H1 (cell line): ENCODE measurements around the gene DUSP9. TPM values are rescaled to one million over a fixed set of nuclear protein-coding genes. Genes with fewer than 3 reads are reported as not detected.

Experiments used
- CTCF ChIA-PET: fragments of 300-600 bp; sonication (Branson Sonifier 250); formaldehyde crosslinking; loops from one replicate; lab custom pipeline; 2021; ENCODE audit not compliant: partially characterized antibody; lab: Charles Lee
- POLR2A ChIA-PET: fragments of 300-600 bp; sonication (Branson Sonifier 250); formaldehyde crosslinking; loops from one replicate; lab custom pipeline; 2021; ENCODE audit warnings: inconsistent platforms; ENCODE audit not compliant: partially characterized antibody; lab: Charles Lee
- DNase-seq, 2 experiments: peaks; one replicate each; pipeline versions ENCODE4 v3.0.0 to v3.0.0-alpha.2; 2010 to 2022; ENCODE audit warnings: low spot score in 2 of 2, low read depth in 1 of 2, mixed read lengths in 1 of 2
- FAIRE-seq: peaks from 2 replicates; lab custom pipeline; 2011; peaks lifted over from hg19 to GRCh38; lab: Jason Lieb, UNC
- H2AFZ ChIP-seq: 2 replicates; pipeline ENCODE4 v1.8.1; 2012; ENCODE audit warnings: low read length, inconsistent platforms
- H2AK5ac ChIP-seq: 2 replicates; pipeline ENCODE4 v1.6.1; 2013; ENCODE audit warnings: low read depth, low read length
- H2BK120ac ChIP-seq: replicated peaks from 2 replicates; pipeline ENCODE3; 2013; ENCODE audit warnings: low read depth, low read length, inconsistent platforms
- H2BK12ac ChIP-seq: 2 replicates; pipeline ENCODE4 v1.6.1; 2013; ENCODE audit warnings: low read depth, low read length
- H2BK15ac ChIP-seq: 2 replicates; pipeline ENCODE4 v1.6.1; 2013; ENCODE audit warnings: low read length
- H2BK20ac ChIP-seq: 2 replicates; pipeline ENCODE4 v1.6.1; 2013; ENCODE audit warnings: low read length
- H2BK5ac ChIP-seq: 2 replicates; pipeline ENCODE4 v1.6.1; 2013; ENCODE audit warnings: low read depth, low read length
- H3K14ac ChIP-seq: 2 replicates; pipeline ENCODE4 v1.6.1; 2013; ENCODE audit warnings: inconsistent platforms; ENCODE audit not compliant: insufficient read length
- H3K18ac ChIP-seq: 2 replicates; pipeline ENCODE4 v1.6.1; 2013; ENCODE audit warnings: low read length; ENCODE audit errors: extremely low read depth
- H3K23ac ChIP-seq: 2 replicates; pipeline ENCODE4 v1.6.1; 2013; ENCODE audit warnings: inconsistent platforms; ENCODE audit not compliant: insufficient read length
- H3K23me2 ChIP-seq: 2 replicates; pipeline ENCODE4 v1.6.1; 2013; ENCODE audit warnings: low read depth, low read length
- H3K27ac ChIP-seq: 2 replicates; pipeline ENCODE4 v1.6.1; 2011; ENCODE audit warnings: low read depth, low read length, inconsistent platforms
- H3K27me3 ChIP-seq, 4 experiments: replicated peaks in 1 of 4; 1 replicate in 1 of 4; 2 replicates in 3 of 4; pipeline versions ENCODE4 v1.6.1 to v1.8.1; 2011 to 2013; ENCODE audit warnings: low read length in 3 of 4, mild to moderate bottlenecking in 3 of 4, inconsistent platforms in 2 of 4, mixed read lengths in 2 of 4, moderate library complexity in 1 of 4; ENCODE audit not compliant: control insufficient read depth in 3 of 4, insufficient read depth in 3 of 4; ENCODE audit errors: extremely low read depth in 1 of 4
- H3K36me3 ChIP-seq, 4 experiments: 2 replicates each; pipeline versions ENCODE4 v1.6.1 to v1.8.1; 2011 to 2013; ENCODE audit warnings: mild to moderate bottlenecking in 4 of 4, low read length in 3 of 4, moderate library complexity in 2 of 4, control low read depth in 1 of 4, inconsistent platforms in 1 of 4; ENCODE audit not compliant: insufficient read depth in 4 of 4, control insufficient read depth in 2 of 4
- H3K4ac ChIP-seq: replicated peaks from 2 replicates; pipeline ENCODE3; 2013; ENCODE audit warnings: low read length, low read depth, mixed read lengths, inconsistent platforms; ENCODE audit not compliant: insufficient read length
- H3K4me1 ChIP-seq, 4 experiments: replicated peaks in 1 of 4; 1 replicate in 1 of 4; 2 replicates in 3 of 4; pipeline versions ENCODE4 v1.6.1 to v1.8.1; 2011 to 2013; ENCODE audit warnings: low read length in 3 of 4, inconsistent platforms in 2 of 4, mixed read lengths in 1 of 4; ENCODE audit not compliant: insufficient read depth in 4 of 4, control insufficient read depth in 3 of 4
- H3K4me2 ChIP-seq, 2 experiments: 2 replicates each; pipeline versions ENCODE4 v1.6.1 to v1.8.1; 2011 to 2013; ENCODE audit warnings: low read depth in 2 of 2, low read length in 2 of 2, control low read depth in 1 of 2, inconsistent platforms in 1 of 2, mild to moderate bottlenecking in 1 of 2; ENCODE audit not compliant: insufficient read depth in 1 of 2
- H3K4me3 ChIP-seq, 4 experiments: fragments of 200-600, 300-600 bp in 1 of 4; sonication (generic), shearing (Covaris generic), sonication (Bioruptor Twin) in 1 of 4; 2 replicates each; pipeline versions ENCODE4 v1.5.1 to v1.8.1; 2011 to 2016; ENCODE audit warnings: low read length in 4 of 4, low read depth in 3 of 4, control low read depth in 2 of 4, inconsistent platforms in 2 of 4, mild to moderate bottlenecking in 2 of 4, mixed read lengths in 1 of 4, moderate library complexity in 1 of 4; ENCODE audit not compliant: insufficient read depth in 2 of 4; ENCODE audit errors: extremely low read depth in 1 of 4
- H3K56ac ChIP-seq: replicated peaks from 2 replicates; pipeline ENCODE3; 2013; ENCODE audit warnings: low read depth, mild to moderate bottlenecking, mixed read lengths, low read length, inconsistent platforms; ENCODE audit not compliant: insufficient read length
- H3K79me1 ChIP-seq: 2 replicates; pipeline ENCODE4 v1.6.1; 2013; ENCODE audit warnings: low read depth, low read length, control low read depth
- H3K79me2 ChIP-seq, 2 experiments: 2 replicates each; pipeline versions ENCODE4 v1.6.1 to v1.8.1; 2012 to 2013; ENCODE audit warnings: low read length in 2 of 2, mild to moderate bottlenecking in 2 of 2, inconsistent platforms in 1 of 2; ENCODE audit not compliant: insufficient read depth in 2 of 2, control insufficient read depth in 1 of 2
- H3K9ac ChIP-seq, 4 experiments: replicated peaks in 1 of 4; 1 replicate in 1 of 4; 2 replicates in 3 of 4; pipeline versions ENCODE4 v1.6.1 to v1.8.1; 2011 to 2013; ENCODE audit warnings: low read depth in 3 of 4, low read length in 3 of 4, control low read depth in 2 of 4, mild to moderate bottlenecking in 2 of 4, moderate library complexity in 2 of 4, inconsistent platforms in 1 of 4; ENCODE audit errors: extremely low read depth in 1 of 4
- H3K9me3 ChIP-seq, 2 experiments: 2 replicates each; pipeline versions ENCODE4 v1.6.1 to v1.8.1; 2012 to 2013; ENCODE audit warnings: mild to moderate bottlenecking in 2 of 2, moderate library complexity in 2 of 2, control low read depth in 1 of 2, inconsistent platforms in 1 of 2, low read depth in 1 of 2, low read length in 1 of 2, mixed read lengths in 1 of 2; ENCODE audit not compliant: insufficient read depth in 2 of 2
- H4K20me1 ChIP-seq, 2 experiments: replicated peaks in 1 of 2; 2 replicates each; pipeline versions ENCODE3 to v1.8.1; 2011 to 2013; ENCODE audit warnings: inconsistent platforms in 2 of 2, low read length in 2 of 2, mild to moderate bottlenecking in 1 of 2; ENCODE audit not compliant: insufficient read depth in 2 of 2, control insufficient read depth in 1 of 2
- H4K5ac ChIP-seq: 2 replicates; pipeline ENCODE4 v1.6.1; 2013; ENCODE audit warnings: low read length, low read depth, mixed read lengths, inconsistent platforms; ENCODE audit not compliant: insufficient read length
- H4K8ac ChIP-seq: 2 replicates; pipeline ENCODE4 v1.8.0; 2013; ENCODE audit warnings: mild to moderate bottlenecking, moderate library complexity, low read length, inconsistent platforms; ENCODE audit not compliant: insufficient read depth; ENCODE audit errors: extremely low read depth
- H4K91ac ChIP-seq: replicated peaks from 2 replicates; pipeline ENCODE3; 2013; ENCODE audit warnings: low read length, mixed read lengths, inconsistent platforms; ENCODE audit not compliant: insufficient read length
- CHD2 ChIP-seq: IDR thresholded peaks from 2 replicates; pipeline ENCODE4 v1.6.1; 2012; ENCODE audit warnings: low read length, improper control_type of control experiment
- WGBS, 2 experiments: shearing (Covaris generic) in 1 of 2; methylation state at CpG; one replicate each; pipeline versions ENCODE4 v1.1.6 to v1.1.7; 2013 to 2015; ENCODE audit warnings: low lambda C conversion rate in 2 of 2, mixed read lengths in 2 of 2, inconsistent platforms in 1 of 2, low coverage in 1 of 2, missing lambda C conversion rate in 1 of 2; ENCODE audit not compliant: insufficient replicate concordance in 2 of 2, insufficient coverage in 1 of 2, insufficient read length in 1 of 2; ENCODE audit errors: extremely low coverage in 1 of 2, missing lambda C conversion rate in 1 of 2; 5-methylcytosine and 5-hydroxymethylcytosine counted together
- polyA plus RNA-seq, 7 experiments: library from polyadenylated mRNA; depleted of rRNA in 3 of 7; stranded (reverse) in 5 of 7; unstranded in 2 of 7; fragments of >200 nt in 5 of 7; fragments of 200-250 nt in 2 of 7; gene quantifications; 1 replicate in 5 of 7; 2 replicates in 1 of 7; 4 replicates in 1 of 7; pipeline versions ENCODE4 v1.2.1 to v1.2.3, GENCODE V29; 2011 to 2013; ENCODE audit warnings: missing spikeins in 2 of 7, mixed read lengths in 2 of 7
- total RNA-seq: library from RNA; stranded (reverse); fragmentation: NEBNext Ultra II Directional; extraction: Animal tissue kit (Norgen Biotek cat#: 25700); gene quantifications from 2 replicates; pipeline ENCODE4 v1.2.1, GENCODE V29; 2021

Gene DUSP9
- total and polyA plus RNA-seq, 2 of the 8 experiments (the other 6 are each of a cell fraction or from before 2014, with no cell fraction given), result 0.80 to 1.1 TPM

DNA sequence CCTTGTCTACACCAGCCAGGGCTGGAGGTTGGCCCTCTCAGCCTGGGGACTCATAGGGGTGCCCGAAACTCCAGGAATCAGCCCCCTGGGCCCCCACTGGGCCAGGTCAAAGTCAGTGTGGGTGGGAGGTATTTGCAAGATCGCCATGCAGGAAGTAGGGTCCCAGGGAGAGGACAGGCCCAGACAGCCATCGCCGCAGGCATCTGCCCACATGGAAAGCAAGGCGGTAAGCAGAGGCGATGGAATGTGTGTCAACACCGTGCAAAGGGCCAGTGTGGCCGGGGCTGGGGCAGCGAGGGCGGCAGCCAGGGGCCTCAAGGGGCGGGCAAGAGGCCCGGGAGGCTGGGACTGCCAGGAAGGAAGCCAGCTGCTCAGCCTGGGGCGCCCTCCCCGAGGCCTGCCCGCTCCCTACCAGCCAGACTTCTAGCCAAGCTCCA is 19.3 kb upstream of the DUSP9 start:
- no peak overlapping the region for H2AFZ ChIP-seq
- H3K4ac ChIP-seq, result no peak overlapping the region
- no peak overlapping the region for H2BK20ac ChIP-seq
- H3K9ac ChIP-seq, result no peak overlapping the region
- H4K20me1 ChIP-seq, result no peaks in the 10 kb centered on the region
- no peak overlapping the region for H4K8ac ChIP-seq
- H3K79me1 ChIP-seq, result no peaks in the 10 kb centered on the region
- no peak overlapping the region for H2BK5ac ChIP-seq
- CTCF ChIA-PET, result interaction anchor here (1.2 to 3.0 kb wide), 2 partner anchors 8 to 18 kb away, joined by 3 to 14 read pairs; no protein-coding TSS in a partner anchor
- 89% methylated on average over 13 of the region's 15 CpGs; no CpG with 5 or more reads in 1 of the 2 experiments for WGBS, 2 experiments
- H3K56ac ChIP-seq, result no peak overlapping the region
- no peak overlapping the region for H4K5ac ChIP-seq
- TF ChIP-seq CHD2, result no peak
- no peak overlapping the region for H4K91ac ChIP-seq
- H3K79me2 ChIP-seq, result no peaks in the 10 kb centered on the region
- no peaks in the 10 kb centered on the region for H3K23me2 ChIP-seq
- H2BK120ac ChIP-seq, result no peak overlapping the region
- H3K18ac ChIP-seq, result no peak overlapping the region
- no peak overlapping the region for H2AK5ac ChIP-seq
- POLR2A ChIA-PET, result no interaction called here
- H3K4me3 ChIP-seq, result no peak overlapping the region
- no peaks in the 10 kb centered on the region for H3K27me3 ChIP-seq
- peaks cover 0 to 3% (median 0%) of the 10 kb centered on the region in 4 experiments; a peak in 1 of 7 replicates for H3K4me1 ChIP-seq
- H3K4me2 ChIP-seq, result no peak overlapping the region
- no peak overlapping the region for H2BK15ac ChIP-seq
- no peaks in the 10 kb centered on the region for H3K9me3 ChIP-seq
- FAIRE-seq (no peak), DNase-seq (no peak)
- no peaks in the 10 kb centered on the region for H3K36me3 ChIP-seq
- H3K27ac ChIP-seq, result no peak overlapping the region
- H2BK12ac ChIP-seq, result no peak overlapping the region
- no peak overlapping the region for H3K23ac ChIP-seq
- no peak overlapping the region for H3K14ac ChIP-seq
